SK-N-SH treated with all-trans-retinoic acid at 6 μM for 48 hours (cell line): ENCODE results near the gene GPR3.

Source experiments
- PPARA ChIP-seq: fragments of 250-450 bp; sonication (Bioruptor Pico); IDR thresholded peaks from 2 replicates; pipeline ENCODE4 v1.5.0; 2020; ENCODE audit warnings: mild to moderate bottlenecking, borderline replicate concordance
- TCF4 ChIP-seq: fragments of 250-450 bp; sonication (Bioruptor Pico); IDR thresholded peaks from 2 replicates; pipeline ENCODE4 v1.8.0; 2021; ENCODE audit warnings: mild to moderate bottlenecking, moderate library complexity, borderline replicate concordance
- ZC3H10 ChIP-seq: fragments of 250-450 bp; sonication (Bioruptor Pico); IDR thresholded peaks from 2 replicates; pipeline ENCODE4 v1.5.1; 2021; ENCODE audit warnings: mild to moderate bottlenecking, moderate library complexity
- TF ChIP-seq, protein P1 (sequence below): fragments of 250-450 bp; sonication (Bioruptor Pico); IDR thresholded peaks from 2 replicates; pipeline ENCODE4 v1.8.0; 2020; ENCODE audit warnings: mild to moderate bottlenecking, moderate library complexity, borderline replicate concordance

DNA sequence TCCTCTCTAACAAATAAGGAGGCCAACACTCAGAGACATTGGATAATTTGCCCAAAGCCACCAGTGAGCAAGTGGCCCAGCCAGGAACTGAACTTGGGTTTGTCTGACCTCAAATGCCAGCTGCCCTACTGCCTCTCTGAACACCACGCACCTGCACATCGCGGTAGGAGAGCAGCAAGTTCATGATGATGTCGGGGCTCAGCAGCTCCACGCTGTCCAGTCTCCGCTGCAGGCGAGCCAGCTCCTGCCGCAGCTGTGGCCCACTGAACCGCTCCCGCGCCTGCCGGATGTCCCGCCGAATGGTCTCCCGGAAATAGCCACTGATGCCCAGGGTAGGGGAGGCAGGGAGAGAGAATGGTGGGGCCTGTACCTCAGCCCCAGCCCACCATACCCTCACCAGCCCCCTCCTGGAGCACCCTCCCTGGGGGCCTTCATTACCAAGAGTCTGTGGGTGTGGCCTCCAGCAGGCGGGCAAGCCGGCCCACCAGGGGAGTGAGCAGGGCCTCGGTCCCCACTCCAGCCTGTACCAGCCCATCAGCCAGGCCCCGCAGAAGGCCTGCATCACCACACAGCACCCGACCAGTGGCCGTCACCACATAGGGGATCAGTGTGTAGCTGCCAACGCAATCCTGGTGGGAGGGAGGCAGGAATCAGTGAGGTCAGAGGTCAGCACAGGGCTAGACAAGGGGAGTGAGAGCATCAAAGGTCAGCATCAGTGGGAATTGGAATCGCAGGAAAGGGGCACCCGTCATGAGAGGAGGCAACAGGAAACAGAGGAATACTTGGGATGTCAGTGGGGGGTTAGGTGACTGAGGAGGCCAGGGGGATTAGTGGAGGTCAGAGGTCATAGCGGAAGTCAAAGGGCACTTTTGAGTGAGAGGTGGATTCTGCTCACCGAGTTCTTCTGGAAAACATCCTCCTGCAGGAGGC lies 28.4 kb upstream of the GPR3 start:
- TF ChIP-seq PPARA (CRISPR knock-in tag) (no peak), TCF4 (CRISPR knock-in tag) (no peak), ZC3H10 (CRISPR knock-in tag) (no peak)
- TF ChIP-seq, protein P1, sequence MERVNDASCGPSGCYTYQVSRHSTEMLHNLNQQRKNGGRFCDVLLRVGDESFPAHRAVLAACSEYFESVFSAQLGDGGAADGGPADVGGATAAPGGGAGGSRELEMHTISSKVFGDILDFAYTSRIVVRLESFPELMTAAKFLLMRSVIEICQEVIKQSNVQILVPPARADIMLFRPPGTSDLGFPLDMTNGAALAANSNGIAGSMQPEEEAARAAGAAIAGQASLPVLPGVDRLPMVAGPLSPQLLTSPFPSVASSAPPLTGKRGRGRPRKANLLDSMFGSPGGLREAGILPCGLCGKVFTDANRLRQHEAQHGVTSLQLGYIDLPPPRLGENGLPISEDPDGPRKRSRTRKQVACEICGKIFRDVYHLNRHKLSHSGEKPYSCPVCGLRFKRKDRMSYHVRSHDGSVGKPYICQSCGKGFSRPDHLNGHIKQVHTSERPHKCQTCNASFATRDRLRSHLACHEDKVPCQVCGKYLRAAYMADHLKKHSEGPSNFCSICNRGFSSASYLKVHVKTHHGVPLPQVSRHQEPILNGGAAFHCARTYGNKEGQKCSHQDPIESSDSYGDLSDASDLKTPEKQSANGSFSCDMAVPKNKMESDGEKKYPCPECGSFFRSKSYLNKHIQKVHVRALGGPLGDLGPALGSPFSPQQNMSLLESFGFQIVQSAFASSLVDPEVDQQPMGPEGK (CRISPR knock-in tag): no peak
